ENCODE data around the gene ODC1.

The ODC1 gene

GRCh38 chr2:10428924-10429323 is 19.2 kb downstream of the ODC1 start:
- DNase-seq, result no peak
- TF ChIP-seq GATA1 (IDR thresholded peaks at IDR 0.05; ENCODE audit: low read depth, low read length) (no peak), POLR2A (IDR thresholded peaks at IDR 0.05; ENCODE audit: low read length) (no peak)

- DNase-seq, result no peak
- TF ChIP-seq POLR2A (IDR thresholded peaks at IDR 0.05; ENCODE audit: low read length) (no peak), GATA1 (IDR thresholded peaks at IDR 0.05; ENCODE audit: low read depth, low read length) (no peak)
Measured at GRCh38 chr2:10428355-10428754, 19.8 kb downstream of the ODC1 start.

GRCh38 chr2:10427618-10427949 is 20.5 kb downstream of the ODC1 start:
- DNase-seq, result no peak
- TF ChIP-seq GATA1 (IDR thresholded peaks at IDR 0.05; ENCODE audit: low read depth, low read length), result no peak

GRCh38 chr2:10426726-10427617 is 21.2 kb downstream of the ODC1 start:
- DNase-seq, result no peak
- TF ChIP-seq GATA1 (IDR thresholded peaks at IDR 0.05; ENCODE audit: low read depth, low read length) (no peak), POLR2A (IDR thresholded peaks at IDR 0.05; ENCODE audit: low read length) (no peak)

GRCh38 chr2:10425699-10426098 is 22.4 kb downstream of the ODC1 start:
- TF ChIP-seq GATA1 (IDR thresholded peaks at IDR 0.05; ENCODE audit: low read depth, low read length) (no peak), POLR2A (IDR thresholded peaks at IDR 0.05; ENCODE audit: low read length) (no peak)
- DNase-seq, result no peak

- no peak for DNase-seq
- TF ChIP-seq POLR2A (IDR thresholded peaks at IDR 0.05; ENCODE audit: low read length) (no peak), GATA1 (IDR thresholded peaks at IDR 0.05; ENCODE audit: low read depth, low read length) (no peak)
Measured at GRCh38 chr2:10424916-10425505, 23.1 kb downstream of the ODC1 start.

- TF ChIP-seq GATA1 (IDR thresholded peaks at IDR 0.05; ENCODE audit: low read depth, low read length) (no peak), POLR2A (IDR thresholded peaks at IDR 0.05; ENCODE audit: low read length) (no peak)
- no peak for DNase-seq
Measured at GRCh38 chr2:10424051-10424450, 24.1 kb downstream of the ODC1 start.

- no peak for DNase-seq
- TF ChIP-seq POLR2A (IDR thresholded peaks at IDR 0.05; ENCODE audit: low read length) (no peak), GATA1 (IDR thresholded peaks at IDR 0.05; ENCODE audit: low read depth, low read length) (no peak)
Measured at GRCh38 chr2:10423400-10423774, 24.7 kb downstream of the ODC1 start.

- no peak for TF ChIP-seq GATA1 (IDR thresholded peaks at IDR 0.05; ENCODE audit: low read depth, low read length)
- TF ChIP-seq POLR2A (IDR thresholded peaks at IDR 0.05; ENCODE audit: low read length), result no peak
Measured at GRCh38 chr2:10422732-10423399, 25.3 kb downstream of the ODC1 start.

GRCh38 chr2:10422251-10422650 is 25.9 kb downstream of the ODC1 start:
- no peak for TF ChIP-seq GATA1 (IDR thresholded peaks at IDR 0.05; ENCODE audit: low read depth, low read length)
- no peak for TF ChIP-seq POLR2A (IDR thresholded peaks at IDR 0.05; ENCODE audit: low read length)
- DNase-seq, result no peak

More at GRCh38 chr2:10422732-10423399, 25.3 kb downstream of the ODC1 start:
- no peak for DNase-seq

GRCh38 chr2:10419553-10420257 is 28.4 kb downstream of the ODC1 start:
- no peak for DNase-seq
- TF ChIP-seq GATA1 (IDR thresholded peaks at IDR 0.05; ENCODE audit: low read depth, low read length) (no peak), POLR2A (IDR thresholded peaks at IDR 0.05; ENCODE audit: low read length) (no peak)

- TF ChIP-seq POLR2A (IDR thresholded peaks at IDR 0.05; ENCODE audit: low read length) (no peak), GATA1 (IDR thresholded peaks at IDR 0.05; ENCODE audit: low read depth, low read length) (no peak)
- no peak for DNase-seq
Measured at GRCh38 chr2:10417551-10418335, 30.4 kb downstream of the ODC1 start.

GRCh38 chr2:10415640-10416039 is 32.5 kb downstream of the ODC1 start:
- TF ChIP-seq GATA1 (IDR thresholded peaks at IDR 0.05; ENCODE audit: low read depth, low read length), result no peak
- TF ChIP-seq POLR2A (IDR thresholded peaks at IDR 0.05; ENCODE audit: low read length), result no peak
- DNase-seq, result no peak

All from erythroblast (primary cell).